OCI-LY3 (cell line): Measurements from ENCODE around the gene BTNL8.

Experiments used
- EZH2phosphoT487 ChIP-seq: fragments of 200-600 bp; shearing (Covaris generic); IDR thresholded peaks from 2 replicates; pipeline ENCODE4 v1.6.1; 2018; ENCODE audit warnings: antibody characterized with exemption, mixed run types, low read depth
- TF ChIP-seq, protein P1 (sequence below): fragments of 200-600, 300-600 bp; sonication (generic); IDR thresholded peaks from 2 replicates; pipeline ENCODE4 v1.5.1; 2014; ENCODE audit warnings: antibody characterized with exemption, low read length, low read depth

DNA sequence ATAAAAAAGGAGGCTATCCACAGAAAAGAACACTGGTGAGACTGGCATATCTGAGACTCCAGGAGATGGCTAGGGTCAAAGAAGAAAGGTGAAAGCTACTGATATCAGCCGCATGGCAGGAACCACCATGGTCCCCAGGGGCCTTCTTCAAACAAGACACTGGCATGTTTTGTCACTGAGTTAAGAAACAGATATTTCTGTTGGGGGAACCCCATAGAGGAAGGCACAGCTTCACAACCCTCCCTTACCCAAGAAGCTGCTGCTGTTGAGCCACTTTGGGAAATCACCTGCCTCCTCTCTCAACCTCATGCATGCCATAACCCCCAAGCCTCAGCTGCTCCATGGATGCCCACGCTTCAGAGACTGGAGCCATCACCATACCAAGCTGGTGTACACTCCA, 76.4 kb downstream of the BTNL8 start:
- TF ChIP-seq, protein P1, sequence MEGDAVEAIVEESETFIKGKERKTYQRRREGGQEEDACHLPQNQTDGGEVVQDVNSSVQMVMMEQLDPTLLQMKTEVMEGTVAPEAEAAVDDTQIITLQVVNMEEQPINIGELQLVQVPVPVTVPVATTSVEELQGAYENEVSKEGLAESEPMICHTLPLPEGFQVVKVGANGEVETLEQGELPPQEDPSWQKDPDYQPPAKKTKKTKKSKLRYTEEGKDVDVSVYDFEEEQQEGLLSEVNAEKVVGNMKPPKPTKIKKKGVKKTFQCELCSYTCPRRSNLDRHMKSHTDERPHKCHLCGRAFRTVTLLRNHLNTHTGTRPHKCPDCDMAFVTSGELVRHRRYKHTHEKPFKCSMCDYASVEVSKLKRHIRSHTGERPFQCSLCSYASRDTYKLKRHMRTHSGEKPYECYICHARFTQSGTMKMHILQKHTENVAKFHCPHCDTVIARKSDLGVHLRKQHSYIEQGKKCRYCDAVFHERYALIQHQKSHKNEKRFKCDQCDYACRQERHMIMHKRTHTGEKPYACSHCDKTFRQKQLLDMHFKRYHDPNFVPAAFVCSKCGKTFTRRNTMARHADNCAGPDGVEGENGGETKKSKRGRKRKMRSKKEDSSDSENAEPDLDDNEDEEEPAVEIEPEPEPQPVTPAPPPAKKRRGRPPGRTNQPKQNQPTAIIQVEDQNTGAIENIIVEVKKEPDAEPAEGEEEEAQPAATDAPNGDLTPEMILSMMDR = no peak
- TF ChIP-seq EZH2phosphoT487 = no peak
